ENCODE measurements around the gene NTRK3.

DNA sequence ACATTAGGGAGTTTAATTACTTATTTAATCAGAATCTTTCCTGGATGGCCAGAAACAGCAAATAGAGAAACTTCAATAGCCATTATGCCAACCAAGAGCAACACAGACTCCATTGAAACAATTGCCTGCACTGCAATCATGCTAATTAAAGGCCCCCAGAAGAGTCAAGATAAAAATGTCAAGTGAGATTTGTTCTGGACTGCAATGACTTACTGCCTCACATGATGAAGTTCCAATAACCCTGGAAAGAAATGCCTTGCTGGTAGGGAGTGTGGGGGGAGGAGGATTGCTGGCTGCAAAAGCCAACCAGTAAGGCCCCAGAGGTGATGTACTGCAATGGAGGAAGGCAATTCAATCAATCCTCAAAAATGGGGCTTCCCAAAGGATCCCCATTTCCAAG, 257.9 kb downstream of the NTRK3 start:
- TF ChIP-seq, protein P1, sequence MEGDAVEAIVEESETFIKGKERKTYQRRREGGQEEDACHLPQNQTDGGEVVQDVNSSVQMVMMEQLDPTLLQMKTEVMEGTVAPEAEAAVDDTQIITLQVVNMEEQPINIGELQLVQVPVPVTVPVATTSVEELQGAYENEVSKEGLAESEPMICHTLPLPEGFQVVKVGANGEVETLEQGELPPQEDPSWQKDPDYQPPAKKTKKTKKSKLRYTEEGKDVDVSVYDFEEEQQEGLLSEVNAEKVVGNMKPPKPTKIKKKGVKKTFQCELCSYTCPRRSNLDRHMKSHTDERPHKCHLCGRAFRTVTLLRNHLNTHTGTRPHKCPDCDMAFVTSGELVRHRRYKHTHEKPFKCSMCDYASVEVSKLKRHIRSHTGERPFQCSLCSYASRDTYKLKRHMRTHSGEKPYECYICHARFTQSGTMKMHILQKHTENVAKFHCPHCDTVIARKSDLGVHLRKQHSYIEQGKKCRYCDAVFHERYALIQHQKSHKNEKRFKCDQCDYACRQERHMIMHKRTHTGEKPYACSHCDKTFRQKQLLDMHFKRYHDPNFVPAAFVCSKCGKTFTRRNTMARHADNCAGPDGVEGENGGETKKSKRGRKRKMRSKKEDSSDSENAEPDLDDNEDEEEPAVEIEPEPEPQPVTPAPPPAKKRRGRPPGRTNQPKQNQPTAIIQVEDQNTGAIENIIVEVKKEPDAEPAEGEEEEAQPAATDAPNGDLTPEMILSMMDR (IDR thresholded peaks at IDR 0.05), result no peak
- TF ChIP-seq EP300 (IDR thresholded peaks at IDR 0.05) (no peak), POLR2A (IDR thresholded peaks at IDR 0.05) (no peak)

Data from upper lobe of left lung (tissue), 4 donors.